Fibroblast of lung (primary cell): ENCODE results near the gene DLGAP3. TPM values are rescaled to one million over a fixed set of nuclear protein-coding genes. Genes with fewer than 3 reads are reported as not detected.

ENCODE experiments used
- DNase-seq, 2 donors: peaks; one replicate each; pipeline versions ENCODE4 v3.0.0 to v3.0.0-alpha.2; 2010; ENCODE audit warnings: low read depth in 2 of 2
- H2AFZ ChIP-seq: 2 replicates; pipeline ENCODE4 v1.5.1; 2012; ENCODE audit warnings: low read length, control low read depth, inconsistent platforms
- H3K27ac ChIP-seq: 2 replicates; pipeline ENCODE4 v1.5.1; 2011; ENCODE audit warnings: low read length, control low read depth; ENCODE audit not compliant: insufficient read depth
- H3K27me3 ChIP-seq: 2 replicates; pipeline ENCODE4 v1.5.1; 2011; ENCODE audit warnings: mild to moderate bottlenecking, low read length; ENCODE audit not compliant: control insufficient read depth, insufficient read depth
- H3K36me3 ChIP-seq: 2 replicates; pipeline ENCODE4 v1.5.1; 2011; ENCODE audit warnings: low read length; ENCODE audit not compliant: control insufficient read depth, insufficient read depth
- H3K4me1 ChIP-seq: 2 replicates; pipeline ENCODE4 v1.5.1; 2011; ENCODE audit warnings: low read length; ENCODE audit not compliant: control insufficient read depth, insufficient read depth; ENCODE audit errors: extremely low read depth
- H3K4me2 ChIP-seq: 2 replicates; pipeline ENCODE4 v1.5.1; 2011; ENCODE audit warnings: low read length, control low read depth; ENCODE audit not compliant: insufficient read depth; ENCODE audit errors: extremely low read depth
- H3K4me3 ChIP-seq, 4 experiments: fragments of 200-600 bp in 1 of 4; sonication (generic) in 1 of 4; replicated peaks in 1 of 4; 2 replicates each; pipeline ENCODE4 v1.5.1; 2011 to 2016; ENCODE audit warnings: low read length in 4 of 4, low read depth in 3 of 4, mild to moderate bottlenecking in 3 of 4, control low read depth in 2 of 4, inconsistent platforms in 1 of 4, mixed read lengths in 1 of 4; ENCODE audit not compliant: insufficient read depth in 1 of 4; ENCODE audit errors: control extremely low read depth in 1 of 4
- H3K79me2 ChIP-seq: 2 replicates; pipeline ENCODE4 v1.5.1; 2012; ENCODE audit warnings: mild to moderate bottlenecking, low read length, inconsistent platforms; ENCODE audit not compliant: control insufficient read depth, insufficient read depth
- H3K9ac ChIP-seq: 2 replicates; pipeline ENCODE4 v1.5.1; 2011; ENCODE audit warnings: mild to moderate bottlenecking, low read length, control low read depth; ENCODE audit not compliant: insufficient read depth
- H3K9me3 ChIP-seq: 2 replicates; pipeline ENCODE4 v1.5.1; 2012; ENCODE audit warnings: low read depth, low read length; ENCODE audit not compliant: control insufficient read depth, insufficient read depth
- H4K20me1 ChIP-seq: 2 replicates; pipeline ENCODE4 v1.5.1; 2011; ENCODE audit warnings: low read length; ENCODE audit not compliant: control insufficient read depth, insufficient read depth; ENCODE audit errors: extremely low read depth
- CTCF ChIP-seq, 2 donors: IDR thresholded peaks in 1 of 2; conservative IDR thresholded peaks in 1 of 2; 1 replicate in 1 of 2; 2 replicates in 1 of 2; pipeline ENCODE4 v1.5.1; 2011 to 2012; ENCODE audit warnings: low read length in 2 of 2, control low read depth in 1 of 2, inconsistent platforms in 1 of 2, low read depth in 1 of 2, mild to moderate bottlenecking in 1 of 2
- EZH2 ChIP-seq: IDR thresholded peaks from 2 replicates; pipeline ENCODE4 v1.5.1; 2012; ENCODE audit warnings: low read length, control low read depth, mild to moderate bottlenecking; ENCODE audit errors: missing control alignments
- polyA plus RNA-seq, 2 donors: library from polyadenylated mRNA; depleted of rRNA in 1 of 2; stranded (reverse) in 1 of 2; unstranded in 1 of 2; fragments of >200 nt; gene quantifications; 2 replicates each; pipeline ENCODE4 v1.2.1, GENCODE V29; 2011 to 2012; ENCODE audit warnings: missing spikeins in 1 of 2
- total RNA-seq: library from RNA; depleted of rRNA; stranded (reverse); fragments of >200 nt; gene quantifications from 2 replicates; pipeline ENCODE4 v1.2.1, GENCODE V29; 2014

The DLGAP3 gene
- total and polyA plus RNA-seq, 2 donors (not counting 1 experiment from before 2014, with no cell fraction given) = not detected

GRCh38 chr1:34816778-34817177 lies 112.7 kb downstream of the DLGAP3 start:
- DNase-seq = no peak
- H2AFZ ChIP-seq = no peak overlapping the region
- no peak overlapping the region for H3K27ac ChIP-seq
- no peak overlapping the region for H3K9ac ChIP-seq
- TF ChIP-seq CTCF (conservative IDR thresholded peaks at IDR 0.05 in 1 of 2, IDR thresholded peaks at IDR 0.05 in 1 of 2; ENCODE audit: low read depth in 1 of 2, low read length in 2 of 2) = no peak
- TF ChIP-seq EZH2 = no peak
- H3K27me3 ChIP-seq = no peaks in the 10 kb centered on the region
- H3K4me2 ChIP-seq = no peak overlapping the region
- H3K79me2 ChIP-seq = no peaks in the 10 kb centered on the region
- H3K4me3 ChIP-seq = no peak overlapping the region
- H3K9me3 ChIP-seq = no peaks in the 10 kb centered on the region
- no peaks in the 10 kb centered on the region for H3K4me1 ChIP-seq
- no peaks in the 10 kb centered on the region for H4K20me1 ChIP-seq
- H3K36me3 ChIP-seq = no peaks in the 10 kb centered on the region

GRCh38 chr1:34816332-34816731 lies 113.1 kb downstream of the DLGAP3 start:
- no peaks in the 10 kb centered on the region for H3K9me3 ChIP-seq
- no peaks in the 10 kb centered on the region for H4K20me1 ChIP-seq
- H3K27ac ChIP-seq = no peak overlapping the region
- no peaks in the 10 kb centered on the region for H3K79me2 ChIP-seq
- no peak overlapping the region for H3K9ac ChIP-seq
- DNase-seq = no peak
- no peaks in the 10 kb centered on the region for H3K4me1 ChIP-seq
- H3K4me2 ChIP-seq = no peak overlapping the region
- no peaks in the 10 kb centered on the region for H3K36me3 ChIP-seq
- no peak for TF ChIP-seq EZH2
- no peak for TF ChIP-seq CTCF (conservative IDR thresholded peaks at IDR 0.05 in 1 of 2, IDR thresholded peaks at IDR 0.05 in 1 of 2; ENCODE audit: low read depth in 1 of 2, low read length in 2 of 2)
- no peak overlapping the region for H2AFZ ChIP-seq
- H3K27me3 ChIP-seq = no peaks in the 10 kb centered on the region
- no peak overlapping the region for H3K4me3 ChIP-seq

Other genes starting within 250 kb of the DLGAP3 start
- gene GJB5, start 174.6 kb downstream of the DLGAP3 start, total RNA-seq = not detected in 2 replicates
- gene GJB5, start 174.6 kb downstream of the DLGAP3 start, polyA plus RNA-seq = not detected in 2 replicates
- not detected in 2 replicates for gene GJB4, start 169.9 kb downstream of the DLGAP3 start, total RNA-seq
- gene GJB4, start 169.9 kb downstream of the DLGAP3 start, polyA plus RNA-seq = not detected in 2 replicates
- gene GJB3, start 148.4 kb downstream of the DLGAP3 start, total RNA-seq = not detected in 2 replicates
- gene GJB3, start 148.4 kb downstream of the DLGAP3 start, polyA plus RNA-seq = not detected in 2 replicates
- gene GJA4, start 136.7 kb downstream of the DLGAP3 start, total RNA-seq = not detected in 2 replicates
- not detected in 2 replicates for gene GJA4, start 136.7 kb downstream of the DLGAP3 start, polyA plus RNA-seq
- 14.4 and 18.2 TPM in 2 replicates for gene SMIM12, start 69.9 kb downstream of the DLGAP3 start, total RNA-seq
- gene SMIM12, start 69.9 kb downstream of the DLGAP3 start, polyA plus RNA-seq = 59.7 and 66.0 TPM in 2 replicates
- 31.3 and 36.0 TPM in 2 replicates for gene TMEM35B, start 55.7 kb upstream of the DLGAP3 start, total RNA-seq
- 33.1 and 45.0 TPM in 2 replicates for gene TMEM35B, start 55.7 kb upstream of the DLGAP3 start, polyA plus RNA-seq
- gene ZMYM6, start 102.3 kb upstream of the DLGAP3 start, total RNA-seq = 18.0 and 21.1 TPM in 2 replicates
- gene ZMYM6, start 102.3 kb upstream of the DLGAP3 start, polyA plus RNA-seq = 9.2 and 12.4 TPM in 2 replicates
- 18.5 and 19.0 TPM in 2 replicates for gene ZMYM1, start 149.7 kb upstream of the DLGAP3 start, total RNA-seq
- gene ZMYM1, start 149.7 kb upstream of the DLGAP3 start, polyA plus RNA-seq = 9.0 and 10.3 TPM in 2 replicates